ENCODE data around the gene DTHD1.

The DTHD1 gene

GRCh38 chr4:36337665-36338185, 56.3 kb downstream of the DTHD1 start:
- Histone ChIP-seq H3K9ac (ENCODE audit: low read length) (no peak overlapping the region), H3K4me3 (ENCODE audit: low read length) (no peak overlapping the region)

GRCh38 chr4:36338973-36339372, 57.6 kb downstream of the DTHD1 start:
- H3K9ac ChIP-seq (ENCODE audit: low read length): no peak overlapping the region
- no peaks in the 10 kb centered on the region for H3K36me3 ChIP-seq (ENCODE audit: control insufficient read depth, insufficient read depth, low read length)
- H3K4me1 ChIP-seq (ENCODE audit: control insufficient read depth, insufficient read depth, low read length): no peaks in the 10 kb centered on the region
- H3K4me3 ChIP-seq (ENCODE audit: low read length): no peak overlapping the region
- no peaks in the 10 kb centered on the region for H3K27me3 ChIP-seq (ENCODE audit: control insufficient read depth, insufficient read depth, low read length)
- no peaks in the 10 kb centered on the region for H3K9me3 ChIP-seq (ENCODE audit: control insufficient read depth, low read length)

More at GRCh38 chr4:36337665-36338185, 56.3 kb downstream of the DTHD1 start:
- no peaks in the 10 kb centered on the region for H3K9me3 ChIP-seq (ENCODE audit: control insufficient read depth, low read length)
- no peaks in the 10 kb centered on the region for H3K27me3 ChIP-seq (ENCODE audit: control insufficient read depth, insufficient read depth, low read length)
- H3K36me3 ChIP-seq (ENCODE audit: control insufficient read depth, insufficient read depth, low read length): no peaks in the 10 kb centered on the region
- H3K4me1 ChIP-seq (ENCODE audit: control insufficient read depth, insufficient read depth, low read length): no peaks in the 10 kb centered on the region

GRCh38 chr4:36341936-36342335, 60.5 kb downstream of the DTHD1 start:
- Histone ChIP-seq H3K9me3 (ENCODE audit: control insufficient read depth, low read length) (no peaks in the 10 kb centered on the region), H3K27me3 (ENCODE audit: control insufficient read depth, insufficient read depth, low read length) (no peaks in the 10 kb centered on the region)

GRCh38 chr4:36343501-36344175, 62.2 kb downstream of the DTHD1 start:
- Histone ChIP-seq H3K27me3 (ENCODE audit: control insufficient read depth, insufficient read depth, low read length) (no peaks in the 10 kb centered on the region), H3K4me3 (ENCODE audit: low read length) (no peak overlapping the region), H3K36me3 (ENCODE audit: control insufficient read depth, insufficient read depth, low read length) (no peaks in the 10 kb centered on the region), H3K4me1 (ENCODE audit: control insufficient read depth, insufficient read depth, low read length) (no peaks in the 10 kb centered on the region), H3K9ac (ENCODE audit: low read length) (no peak overlapping the region), H3K9me3 (ENCODE audit: control insufficient read depth, low read length) (no peaks in the 10 kb centered on the region)

More at GRCh38 chr4:36341936-36342335, 60.5 kb downstream of the DTHD1 start:
- Histone ChIP-seq H3K36me3 (ENCODE audit: control insufficient read depth, insufficient read depth, low read length) (no peaks in the 10 kb centered on the region), H3K4me1 (ENCODE audit: control insufficient read depth, insufficient read depth, low read length) (no peaks in the 10 kb centered on the region), H3K9ac (ENCODE audit: low read length) (no peak overlapping the region), H3K4me3 (ENCODE audit: low read length) (no peak overlapping the region)

- no peaks in the 10 kb centered on the region for H3K27me3 ChIP-seq (ENCODE audit: control insufficient read depth, insufficient read depth, low read length)
- no peaks in the 10 kb centered on the region for H3K4me1 ChIP-seq (ENCODE audit: control insufficient read depth, insufficient read depth, low read length)
Observed at GRCh38 chr4:36348403-36348938, 67.1 kb downstream of the DTHD1 start.

GRCh38 chr4:36349938-36350549, 68.6 kb downstream of the DTHD1 start:
- no peaks in the 10 kb centered on the region for H3K4me1 ChIP-seq (ENCODE audit: control insufficient read depth, insufficient read depth, low read length)
- no peak overlapping the region for H3K9ac ChIP-seq (ENCODE audit: low read length)
- H3K36me3 ChIP-seq (ENCODE audit: control insufficient read depth, insufficient read depth, low read length): no peaks in the 10 kb centered on the region
- no peaks in the 10 kb centered on the region for H3K27me3 ChIP-seq (ENCODE audit: control insufficient read depth, insufficient read depth, low read length)
- H3K9me3 ChIP-seq (ENCODE audit: control insufficient read depth, low read length): no peaks in the 10 kb centered on the region
- no peak overlapping the region for H3K4me3 ChIP-seq (ENCODE audit: low read length)

More at GRCh38 chr4:36348403-36348938, 67.1 kb downstream of the DTHD1 start:
- Histone ChIP-seq H3K9ac (ENCODE audit: low read length) (no peak overlapping the region), H3K9me3 (ENCODE audit: control insufficient read depth, low read length) (no peaks in the 10 kb centered on the region), H3K36me3 (ENCODE audit: control insufficient read depth, insufficient read depth, low read length) (no peaks in the 10 kb centered on the region), H3K4me3 (ENCODE audit: low read length) (no peak overlapping the region)

- Histone ChIP-seq H3K27me3 (ENCODE audit: control insufficient read depth, insufficient read depth, low read length) (no peaks in the 10 kb centered on the region), H3K4me1 (ENCODE audit: control insufficient read depth, insufficient read depth, low read length) (no peaks in the 10 kb centered on the region), H3K36me3 (ENCODE audit: control insufficient read depth, insufficient read depth, low read length) (no peaks in the 10 kb centered on the region), H3K9ac (ENCODE audit: low read length) (no peak overlapping the region), H3K9me3 (ENCODE audit: control insufficient read depth, low read length) (no peaks in the 10 kb centered on the region), H3K4me3 (ENCODE audit: low read length) (no peak overlapping the region)
Observed at GRCh38 chr4:36351082-36351666, 69.8 kb downstream of the DTHD1 start.

- Histone ChIP-seq H3K27me3 (ENCODE audit: control insufficient read depth, insufficient read depth, low read length) (no peaks in the 10 kb centered on the region), H3K9me3 (ENCODE audit: control insufficient read depth, low read length) (no peaks in the 10 kb centered on the region), H3K4me3 (ENCODE audit: low read length) (no peak overlapping the region), H3K9ac (ENCODE audit: low read length) (no peak overlapping the region), H3K4me1 (ENCODE audit: control insufficient read depth, insufficient read depth, low read length) (no peaks in the 10 kb centered on the region), H3K36me3 (ENCODE audit: control insufficient read depth, insufficient read depth, low read length) (no peaks in the 10 kb centered on the region)
Observed at GRCh38 chr4:36353998-36354397, 72.6 kb downstream of the DTHD1 start.

- no peak overlapping the region for H3K4me3 ChIP-seq (ENCODE audit: low read length)
- no peak overlapping the region for H3K9ac ChIP-seq (ENCODE audit: low read length)
- no peaks in the 10 kb centered on the region for H3K9me3 ChIP-seq (ENCODE audit: control insufficient read depth, low read length)
- H3K36me3 ChIP-seq (ENCODE audit: control insufficient read depth, insufficient read depth, low read length): no peaks in the 10 kb centered on the region
- H3K4me1 ChIP-seq (ENCODE audit: control insufficient read depth, insufficient read depth, low read length): no peaks in the 10 kb centered on the region
- H3K27me3 ChIP-seq (ENCODE audit: control insufficient read depth, insufficient read depth, low read length): no peaks in the 10 kb centered on the region
Observed at GRCh38 chr4:36358173-36358572, 76.8 kb downstream of the DTHD1 start.

GRCh38 chr4:36360755-36361154, 79.3 kb downstream of the DTHD1 start:
- no peaks in the 10 kb centered on the region for H3K36me3 ChIP-seq (ENCODE audit: control insufficient read depth, insufficient read depth, low read length)
- no peaks in the 10 kb centered on the region for H3K27me3 ChIP-seq (ENCODE audit: control insufficient read depth, insufficient read depth, low read length)
- no peaks in the 10 kb centered on the region for H3K9me3 ChIP-seq (ENCODE audit: control insufficient read depth, low read length)
- H3K4me1 ChIP-seq (ENCODE audit: control insufficient read depth, insufficient read depth, low read length): no peaks in the 10 kb centered on the region
- no peak overlapping the region for H3K9ac ChIP-seq (ENCODE audit: low read length)
- H3K4me3 ChIP-seq (ENCODE audit: low read length): no peak overlapping the region

GRCh38 chr4:36363024-36363423, 81.6 kb downstream of the DTHD1 start:
- no peak overlapping the region for H3K4me3 ChIP-seq (ENCODE audit: low read length)
- H3K4me1 ChIP-seq (ENCODE audit: control insufficient read depth, insufficient read depth, low read length): no peaks in the 10 kb centered on the region

More at GRCh38 chr4:36363024-36363423, 81.6 kb downstream of the DTHD1 start:
- Histone ChIP-seq H3K9me3 (ENCODE audit: control insufficient read depth, low read length) (no peaks in the 10 kb centered on the region), H3K36me3 (ENCODE audit: control insufficient read depth, insufficient read depth, low read length) (no peaks in the 10 kb centered on the region), H3K27me3 (ENCODE audit: control insufficient read depth, insufficient read depth, low read length) (no peaks in the 10 kb centered on the region), H3K9ac (ENCODE audit: low read length) (no peak overlapping the region)
